ENCODE measurements around the gene CYP4F3.

CYP4F3 gene

GRCh38 chr19:15614507-15615379, 26.0 kb upstream of the CYP4F3 start, which contains the start of gene CYP4F8:
CYP4F8 (plus strand) TSS chr19:15615218; CDS start chr19:15615617, 399 bp downstream.
- no peak within 1 kb of the TSS for H3K27ac ChIP-seq
- TF ChIP-seq ZFX (IDR thresholded peaks at IDR 0.05; ENCODE audit: borderline replicate concordance) (no peak), CTCF (IDR thresholded peaks at IDR 0.05) (no peak)

GRCh38 chr19:15615526-15615925, 25.2 kb upstream of the CYP4F3 start:
- TF ChIP-seq CTCF (IDR thresholded peaks at IDR 0.05) (no peak), ZFX (IDR thresholded peaks at IDR 0.05; ENCODE audit: borderline replicate concordance) (no peak)
- no peak overlapping the region for H3K27ac ChIP-seq

GRCh38 chr19:15616183-15616582, 24.5 kb upstream of the CYP4F3 start:
- TF ChIP-seq CTCF (IDR thresholded peaks at IDR 0.05): no peak
- no peak for TF ChIP-seq ZFX (IDR thresholded peaks at IDR 0.05; ENCODE audit: borderline replicate concordance)
- no peak overlapping the region for H3K27ac ChIP-seq

- no peak for TF ChIP-seq ZFX (IDR thresholded peaks at IDR 0.05; ENCODE audit: borderline replicate concordance)
- H3K27ac ChIP-seq: no peak overlapping the region
These were observed 23.9 kb upstream of the CYP4F3 start for GRCh38 chr19:15616627-15617270.

- TF ChIP-seq CTCF (IDR thresholded peaks at IDR 0.05) (no peak), ZFX (IDR thresholded peaks at IDR 0.05; ENCODE audit: borderline replicate concordance) (no peak)
- H3K27ac ChIP-seq: no peak overlapping the region
These were observed 22.4 kb upstream of the CYP4F3 start for GRCh38 chr19:15618321-15618720.

- TF ChIP-seq CTCF (IDR thresholded peaks at IDR 0.05) (no peak), ZFX (IDR thresholded peaks at IDR 0.05; ENCODE audit: borderline replicate concordance) (no peak)
- no peak overlapping the region for H3K27ac ChIP-seq
These were observed 18.9 kb upstream of the CYP4F3 start for GRCh38 chr19:15621801-15622200.

GRCh38 chr19:15622991-15623390, 17.7 kb upstream of the CYP4F3 start:
- TF ChIP-seq ZFX (IDR thresholded peaks at IDR 0.05; ENCODE audit: borderline replicate concordance) (no peak), CTCF (IDR thresholded peaks at IDR 0.05) (no peak)

More at GRCh38 chr19:15622991-15623390, 17.7 kb upstream of the CYP4F3 start:
- H3K27ac ChIP-seq: no peak overlapping the region
